A673 (cell line): ENCODE measurements around the gene CCDC40. TPM values are rescaled to one million over a fixed set of nuclear protein-coding genes. Genes with fewer than 3 reads are reported as not detected.
A peak's percentile ranks its signal among the peaks of the same experiment; 100 is the strongest.

Source experiments
- BruUV-seq: library from RNA; stranded (reverse); fragments of 400-500 nt; replicated peaks from 2 replicates; lab custom pipeline; 2021; lab: Mats Ljungman, UMichigan
- CTCF ChIA-PET: fragments of 300-600 bp; sonication (Branson Sonifier 250); formaldehyde crosslinking; loops from one replicate; lab custom pipeline; 2022; ENCODE audit warnings: antibody characterized with exemption; lab: Charles Lee
- POLR2A ChIA-PET: fragments of 300-600 bp; sonication (Branson Sonifier 250); formaldehyde crosslinking; loops from one replicate; lab custom pipeline; 2022; ENCODE audit warnings: antibody characterized with exemption; ENCODE audit not compliant: low non-redundant PET; lab: Charles Lee
- DNase-seq: peaks from one replicate; pipeline ENCODE4 v3.0.0-alpha.2; 2015; ENCODE audit warnings: low spot score
- H3K27ac ChIP-seq: fragments of 200-600 bp; sonication (generic); 2 replicates; pipeline ENCODE4 v1.5.1; 2016; ENCODE audit warnings: mixed run types, low read depth, mild to moderate bottlenecking, mixed read lengths, antibody characterized with exemption, low read length; ENCODE audit not compliant: poor library complexity, severe bottlenecking
- H3K27me3 ChIP-seq: fragments of 200-600 bp; sonication (generic); replicated peaks from 2 replicates; pipeline ENCODE4 v1.6.1; 2017; ENCODE audit warnings: mixed run types, low read depth, mild to moderate bottlenecking, mixed read lengths, antibody characterized with exemption, low read length; ENCODE audit not compliant: insufficient read depth, poor library complexity
- H3K36me3 ChIP-seq: fragments of 200-600 bp; sonication (generic); 2 replicates; pipeline ENCODE4 v1.6.1; 2016; ENCODE audit warnings: mixed run types, mild to moderate bottlenecking, mixed read lengths, antibody characterized with exemption, low read length; ENCODE audit not compliant: insufficient read depth, poor library complexity, severe bottlenecking
- H3K4me1 ChIP-seq: fragments of 200-600 bp; sonication (generic); 2 replicates; pipeline ENCODE4 v1.6.1; 2017; ENCODE audit warnings: mixed run types, mild to moderate bottlenecking, mixed read lengths, antibody characterized with exemption, low read length; ENCODE audit not compliant: insufficient read depth, poor library complexity, severe bottlenecking
- H3K4me3 ChIP-seq: fragments of 200-600 bp; sonication (generic); 2 replicates; pipeline ENCODE4 v1.5.1; 2016; ENCODE audit warnings: low read depth, mixed run types, mild to moderate bottlenecking, mixed read lengths, low read length; ENCODE audit not compliant: poor library complexity, severe bottlenecking
- H3K9me3 ChIP-seq: fragments of 200-600 bp; sonication (generic); 2 replicates; pipeline ENCODE4 v1.6.1; 2016; ENCODE audit warnings: mixed run types, low read depth, mild to moderate bottlenecking, mixed read lengths, antibody characterized with exemption, low read length; ENCODE audit not compliant: poor library complexity, severe bottlenecking
- CTCF ChIP-seq: fragments of 300-800, 200-600 bp; sonication (generic); conservative IDR thresholded peaks from 2 replicates; pipeline ENCODE4 v1.5.1; 2017; ENCODE audit warnings: low read depth, mild to moderate bottlenecking, antibody characterized with exemption, low read length, moderate library complexity, mixed read lengths
- EZH2 ChIP-seq: fragments of 200-600 bp; sonication (generic); IDR thresholded peaks from 2 replicates; pipeline ENCODE4 v1.6.1; 2017; ENCODE audit warnings: borderline replicate concordance, low read depth, mild to moderate bottlenecking, mixed read lengths, antibody characterized with exemption, low read length; ENCODE audit not compliant: poor library complexity, severe bottlenecking
- intact Hi-C: fragments of 100-400 bp; cut with micrococcal nuclease; formaldehyde crosslinking; loops from one replicate; pipeline ENCODE4 v1.10.0; 2022; ENCODE audit not compliant: unreplicated experiment
- total RNA-seq: library from RNA; stranded (reverse); gene quantifications from 2 replicates; pipeline ENCODE4 v1.2.3, GENCODE V29; 2021

The CCDC40 gene
- total RNA-seq, 1 experiment from 2014 or later, result 3.5 TPM

GRCh38 chr17:80005360-80006338 is 30.8 kb upstream of the CCDC40 start:
- ChIA-PET CTCF (no interaction called here), POLR2A (no interaction called here)
- H3K9me3 ChIP-seq, result no peaks in the 10 kb centered on the region
- H3K27ac ChIP-seq, result no peak overlapping the region
- TF ChIP-seq EZH2 (no peak), CTCF (peak; percentile 92)
- no peak overlapping the region for H3K4me3 ChIP-seq
- H3K36me3 ChIP-seq, result peaks cover 5% of the 10 kb centered on the region
- no TSS peak for BruUV-seq
- no peaks in the 10 kb centered on the region for H3K4me1 ChIP-seq
- DNase-seq, result peak; percentile 69
- no peaks in the 10 kb centered on the region for H3K27me3 ChIP-seq
- intact Hi-C loops, result no loop called here

GRCh38 chr17:80006339-80006720 is 30.1 kb upstream of the CCDC40 start:
- BruUV-seq, result no TSS peak
- POLR2A ChIA-PET, result no interaction called here
- CTCF ChIA-PET, result interaction anchor here (0.6 kb wide), 1 partner anchor 27 kb away, joined by 3 read pairs; no protein-coding TSS in a partner anchor
- H3K36me3 ChIP-seq, result peaks cover 5% of the 10 kb centered on the region
- no peaks in the 10 kb centered on the region for H3K4me1 ChIP-seq
- DNase-seq, result no peak
- H3K4me3 ChIP-seq, result no peak overlapping the region
- intact Hi-C loops, result no loop called here
- H3K9me3 ChIP-seq, result no peaks in the 10 kb centered on the region
- no peaks in the 10 kb centered on the region for H3K27me3 ChIP-seq
- no peak for TF ChIP-seq CTCF
- TF ChIP-seq EZH2, result no peak
- no peak overlapping the region for H3K27ac ChIP-seq

- no peaks in the 10 kb centered on the region for H3K9me3 ChIP-seq
- no peak overlapping the region for H3K4me3 ChIP-seq
- ChIA-PET CTCF (interaction anchor here (0.6 to 1.8 kb wide), 2 partner anchors 10 to 27 kb away, joined by 3 to 11 read pairs; no protein-coding TSS in a partner anchor), POLR2A (no interaction called here)
- no peaks in the 10 kb centered on the region for H3K4me1 ChIP-seq
- DNase-seq, result no peak
- H3K36me3 ChIP-seq, result peaks cover 5% of the 10 kb centered on the region
- no peak overlapping the region for H3K27ac ChIP-seq
- no peaks in the 10 kb centered on the region for H3K27me3 ChIP-seq
- TF ChIP-seq EZH2, result no peak
- no peak for TF ChIP-seq CTCF
- intact Hi-C loops, result no loop called here
- no TSS peak for BruUV-seq
Observed at GRCh38 chr17:80006811-80007752, 29.4 kb upstream of the CCDC40 start.
